HG02759 (cell line): Measurements from ENCODE around the gene NUDT8.

ENCODE experiments used
- ATAC-seq: cut with Tn5 transposase; IDR thresholded peaks from one replicate; pipeline ENCODE4 v1.9.1; 2021; ENCODE audit warnings: mild to moderate bottlenecking, moderate library complexity; ENCODE audit not compliant: unreplicated experiment

NUDT8 gene

GRCh38 chr11:67629386-67630227 lies at the start of gene NUDT8:
Gene NUDT8 (minus strand): TSS chr11:67629937. CDS start chr11:67629911, 26 bp downstream.
- ATAC-seq: peak; percentile 46

- no peak for ATAC-seq
Observed at GRCh38 chr11:67675058-67675747, 45.5 kb upstream of the NUDT8 start.

- ATAC-seq: no peak
Observed at GRCh38 chr11:67674442-67674871, 44.7 kb upstream of the NUDT8 start, which contains the start of gene ALDH3B2. Gene ALDH3B2 (minus strand): TSS chr11:67674623. CDS start chr11:67666935, 7,688 bp downstream.

- no peak for ATAC-seq
Observed at GRCh38 chr11:67673902-67674301, 44.2 kb upstream of the NUDT8 start.

GRCh38 chr11:67673358-67673757 lies 43.6 kb upstream of the NUDT8 start:
- ATAC-seq: no peak

- no peak for ATAC-seq
Observed at GRCh38 chr11:67671211-67671520, 41.4 kb upstream of the NUDT8 start.

GRCh38 chr11:67670316-67671210 lies 40.8 kb upstream of the NUDT8 start:
- no peak for ATAC-seq

- no peak for ATAC-seq
Observed at GRCh38 chr11:67668192-67668551, 38.4 kb upstream of the NUDT8 start.

- ATAC-seq: no peak
Observed at GRCh38 chr11:67667490-67668191, 37.9 kb upstream of the NUDT8 start.

- no peak for ATAC-seq
Observed at GRCh38 chr11:67666676-67667489, 37.1 kb upstream of the NUDT8 start.

- no peak for ATAC-seq
Observed at GRCh38 chr11:67666303-67666645, 36.5 kb upstream of the NUDT8 start.

GRCh38 chr11:67665541-67666302 lies 36.0 kb upstream of the NUDT8 start:
- ATAC-seq: no peak

- no peak for ATAC-seq
Observed at GRCh38 chr11:67664696-67665540, 35.2 kb upstream of the NUDT8 start.

- ATAC-seq: no peak
Observed at GRCh38 chr11:67664213-67664585, 34.5 kb upstream of the NUDT8 start.

- ATAC-seq: no peak
Observed at GRCh38 chr11:67663532-67664212, 33.9 kb upstream of the NUDT8 start.

GRCh38 chr11:67662835-67663531 lies 33.2 kb upstream of the NUDT8 start:
- ATAC-seq: no peak

- no peak for ATAC-seq
Observed at GRCh38 chr11:67662142-67662834, 32.6 kb upstream of the NUDT8 start.
